GM19023 (cell line): Measurements from ENCODE around the gene CCDC78.
A peak's percentile ranks its signal among the peaks of the same experiment; 100 is the strongest.
"Not testable (repeated sequence)": the region's sequence is repeated elsewhere in the genome, so short reads cannot be mapped to it uniquely, and the experiment has no call there.

Experiments used
- ATAC-seq: cut with Tn5 transposase; IDR thresholded peaks from one replicate; pipeline ENCODE4 v1.9.1; 2021; ENCODE audit warnings: mild to moderate bottlenecking, moderate library complexity; ENCODE audit not compliant: unreplicated experiment

Gene CCDC78

GRCh38 chr16:761625-762513, 35.6 kb upstream of the CCDC78 start:
- no peak for ATAC-seq

DNA sequence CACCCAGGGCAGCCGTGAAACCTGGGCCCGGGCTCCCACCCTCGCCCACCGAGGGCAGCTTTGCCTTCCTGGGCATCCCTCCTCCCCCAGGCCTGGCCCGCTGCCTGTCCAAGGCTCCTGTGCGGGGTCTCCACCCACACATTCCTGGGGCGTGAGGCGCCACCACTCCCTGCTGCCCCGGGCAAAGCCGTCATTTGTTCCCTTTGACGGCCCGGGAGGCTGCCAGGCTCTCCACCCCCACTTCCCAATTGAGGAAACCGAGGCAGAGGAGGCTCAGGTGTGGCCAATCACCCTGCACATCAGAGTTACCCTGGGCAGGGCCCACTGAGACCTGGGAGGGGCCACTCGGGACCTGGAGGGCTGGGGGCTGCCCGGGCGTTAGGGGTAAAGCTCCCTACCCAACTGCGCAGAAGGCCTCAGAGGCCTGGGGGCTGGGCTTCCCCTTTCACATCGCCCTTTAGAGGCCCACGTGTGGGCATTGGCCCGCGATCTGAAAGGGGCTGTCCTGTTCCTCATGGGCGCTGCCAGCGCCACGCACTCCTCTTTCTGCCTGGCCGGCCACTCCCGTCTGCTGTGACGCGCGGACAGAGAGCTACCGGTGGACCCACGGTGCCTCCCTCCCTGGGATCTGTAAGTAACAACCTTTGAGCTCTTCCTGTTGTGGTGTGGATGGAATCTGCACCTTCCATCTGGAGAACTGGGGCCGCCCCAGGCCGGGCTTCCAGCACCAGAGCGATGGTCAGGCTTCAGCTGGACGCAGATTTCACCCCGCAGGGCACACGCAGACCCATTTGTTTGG, 34.5 kb upstream of the CCDC78 start, which contains the start of gene MSLN:
Gene MSLN (plus strand): TSS at position 190 of the 799 bp plus-strand sequence. CDS start 1,947 bp downstream, outside the sequence.
- ATAC-seq: no peak

- no peak for ATAC-seq
Measured at GRCh38 chr16:760065-760464, 33.8 kb upstream of the CCDC78 start.

GRCh38 chr16:759110-759910, 33.1 kb upstream of the CCDC78 start:
- ATAC-seq: no peak

GRCh38 chr16:756428-756827, 30.2 kb upstream of the CCDC78 start:
- ATAC-seq: no peak

GRCh38 chr16:754656-755055, 28.4 kb upstream of the CCDC78 start:
- ATAC-seq: no peak

- ATAC-seq: not testable (repeated sequence)
Measured at GRCh38 chr16:754121-754607, 27.9 kb upstream of the CCDC78 start.

DNA sequence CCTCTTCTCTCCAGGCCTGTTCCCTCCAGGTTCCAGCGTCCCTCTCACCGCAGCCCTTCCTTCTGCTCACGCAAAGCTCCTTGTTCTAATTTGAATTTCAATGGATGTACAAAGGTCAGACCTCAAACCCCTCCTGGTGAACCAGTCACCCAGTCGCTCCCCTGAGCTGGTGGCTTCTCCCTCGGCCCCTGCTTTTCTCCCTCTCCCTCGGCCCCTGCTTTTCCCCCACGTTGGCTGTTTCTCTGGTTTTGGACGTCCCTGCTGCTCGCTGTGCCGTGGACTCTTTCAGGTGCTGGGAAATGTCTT, 25.7 kb upstream of the CCDC78 start:
- no peak for ATAC-seq

- ATAC-seq: no peak
Measured at GRCh38 chr16:751152-752006, 25.1 kb upstream of the CCDC78 start.

DNA sequence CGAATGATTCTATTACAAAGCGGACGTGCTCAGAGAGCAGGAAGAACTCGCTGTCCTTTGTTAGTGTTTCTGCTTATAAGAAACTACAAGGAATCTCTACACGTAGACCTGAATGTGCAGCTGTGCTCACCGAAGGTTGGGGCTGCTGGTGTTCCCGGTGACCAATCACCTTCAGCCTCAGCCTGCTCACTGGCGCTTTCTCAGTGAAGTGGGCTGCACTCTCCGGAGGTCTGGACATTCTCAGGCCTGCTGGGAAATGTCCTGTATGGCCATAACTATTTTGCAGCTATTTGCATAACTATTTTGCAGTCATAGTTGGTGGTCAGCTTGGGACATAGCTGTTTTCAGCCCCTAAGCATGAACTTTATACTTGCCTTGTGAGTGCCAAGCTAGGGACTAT, 24.2 kb upstream of the CCDC78 start:
- no peak for ATAC-seq

DNA sequence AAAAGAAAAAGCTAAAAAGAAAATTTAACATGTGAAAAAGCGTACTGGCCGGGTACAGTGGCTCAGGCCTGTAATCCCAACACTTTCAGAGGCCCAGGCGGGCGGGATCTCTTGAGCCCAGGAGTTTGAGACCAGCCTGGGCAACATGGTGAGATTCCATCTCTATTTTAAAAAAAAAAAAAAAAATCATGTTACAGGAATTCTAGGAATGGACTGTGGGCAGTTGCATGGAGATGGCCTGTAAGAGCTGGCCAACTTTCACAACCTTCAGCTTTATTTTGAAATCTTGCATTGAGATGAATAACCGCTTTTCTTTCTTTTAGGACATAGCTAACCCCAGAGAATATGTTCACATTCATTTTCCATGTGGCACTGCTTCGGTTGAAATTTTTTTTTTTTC, 22.8 kb upstream of the CCDC78 start:
- no peak for ATAC-seq

DNA sequence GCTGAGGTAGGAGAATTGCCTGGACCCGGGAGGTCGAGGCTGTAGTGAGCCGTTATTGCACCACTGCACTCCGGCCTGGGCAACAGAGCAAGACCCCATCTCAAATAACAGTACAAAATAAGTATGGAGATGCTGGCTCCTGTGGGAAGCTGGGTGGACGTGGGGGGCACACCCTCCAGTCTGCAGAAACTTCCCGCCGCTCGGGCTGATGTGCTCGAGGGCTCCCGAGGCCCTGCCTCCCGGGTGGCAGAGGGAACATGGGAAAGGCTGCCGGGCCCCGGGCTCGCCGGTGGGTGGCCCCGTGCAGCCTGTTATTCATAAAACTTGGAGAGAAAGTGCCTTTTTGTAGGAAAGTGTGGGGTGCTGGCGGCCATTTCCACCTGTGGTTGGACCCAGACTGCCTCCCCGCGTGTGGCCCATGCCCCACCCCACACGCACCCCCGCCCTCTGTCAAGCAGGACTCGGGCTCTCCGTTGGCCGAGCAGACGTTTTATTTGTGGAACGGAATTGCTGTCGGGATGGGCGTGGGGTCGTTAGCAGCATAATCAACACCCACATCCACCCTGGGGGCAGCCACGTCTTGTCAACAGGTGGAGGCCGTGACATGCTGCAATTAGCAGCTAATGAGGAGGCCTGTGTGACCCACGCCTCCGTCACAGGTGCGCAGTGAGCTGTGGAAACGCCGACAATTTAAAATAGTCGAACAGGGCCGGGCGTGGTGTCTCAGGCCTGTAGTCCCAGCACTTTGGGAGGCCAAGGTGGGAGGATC, 21.9 kb upstream of the CCDC78 start:
- ATAC-seq: no peak

GRCh38 chr16:746637-747036, 20.4 kb upstream of the CCDC78 start:
- no peak for ATAC-seq

- no peak for ATAC-seq
Measured at GRCh38 chr16:745739-746138, 19.5 kb upstream of the CCDC78 start.

- no peak for ATAC-seq
Measured at GRCh38 chr16:743794-744500, 17.7 kb upstream of the CCDC78 start.

DNA sequence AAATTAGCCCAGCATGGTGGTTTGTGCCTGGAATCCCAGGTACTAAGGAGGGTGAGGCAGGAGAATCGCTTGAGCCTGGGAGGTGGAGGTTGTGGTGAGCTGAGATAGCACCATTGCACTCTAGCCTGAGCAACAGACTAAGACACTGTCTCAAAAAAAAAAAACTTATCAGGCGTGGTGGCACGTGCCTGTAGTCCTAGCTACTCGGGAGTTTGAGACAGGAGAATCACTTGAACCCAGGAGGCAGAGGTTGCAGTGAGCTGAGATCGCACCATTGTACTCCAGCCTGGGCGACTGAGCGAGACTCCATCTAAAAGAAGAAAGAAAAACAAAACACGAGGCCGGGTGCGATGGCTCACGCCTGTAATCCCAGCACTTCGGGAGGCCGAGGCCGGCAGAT, 16.7 kb upstream of the CCDC78 start:
- not testable (repeated sequence) for ATAC-seq

- ATAC-seq: no peak
Measured at GRCh38 chr16:741986-742629, 15.9 kb upstream of the CCDC78 start.

DNA sequence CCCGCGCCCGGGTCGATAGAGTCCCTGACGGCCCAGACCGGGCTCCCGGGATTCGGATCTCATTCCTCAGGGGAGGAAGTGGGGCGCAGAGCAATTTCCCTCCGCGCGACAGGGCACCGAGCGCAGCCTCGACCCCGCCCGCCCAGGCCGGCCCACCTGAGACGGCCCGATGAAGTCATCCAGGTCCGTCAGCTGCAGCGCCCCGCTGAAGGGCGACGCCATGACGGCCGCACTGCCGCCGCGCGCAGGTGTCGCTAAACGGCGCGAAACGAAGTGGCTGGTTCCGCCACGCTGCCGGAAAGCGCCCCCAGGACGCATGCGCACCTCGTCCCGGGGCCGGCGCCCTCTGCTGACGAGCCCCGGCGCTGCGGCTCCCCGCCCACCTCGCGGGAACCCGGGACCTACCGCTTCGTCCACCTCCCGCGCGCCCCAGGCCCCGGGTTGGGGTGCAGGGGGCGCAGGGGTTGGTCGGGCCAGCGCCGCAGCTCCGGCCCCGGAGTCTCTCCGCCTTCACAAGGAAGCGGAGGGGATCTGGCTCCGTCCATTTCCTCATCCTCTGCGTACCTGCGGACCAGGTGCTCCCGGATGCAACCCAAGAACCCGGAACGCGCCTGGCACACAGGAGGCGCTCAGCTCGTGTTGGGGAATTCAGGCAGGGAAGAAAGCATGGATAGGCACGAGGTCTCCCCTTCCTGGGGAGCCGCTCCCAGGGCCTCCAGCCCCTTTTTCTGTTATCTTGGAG, 14.7 kb upstream of the CCDC78 start, which contains the start of gene CIAO3:
Gene CIAO3 (minus strand): TSS at position 234 of the 742 bp plus-strand sequence. CDS start 12 bp downstream, at position 222.
- peak; percentile 60 for ATAC-seq
